Measurements from ENCODE around the gene GSC.
"Not testable (repeated sequence)": the region's sequence is repeated elsewhere in the genome, so short reads cannot be mapped to it uniquely, and the experiment has no call there.

Gene GSC

GRCh38 chr14:94771906-94772490 is 2.1 kb upstream of the GSC start:
- DNase-seq (ENCODE audit: low spot score) = no peak

DNA sequence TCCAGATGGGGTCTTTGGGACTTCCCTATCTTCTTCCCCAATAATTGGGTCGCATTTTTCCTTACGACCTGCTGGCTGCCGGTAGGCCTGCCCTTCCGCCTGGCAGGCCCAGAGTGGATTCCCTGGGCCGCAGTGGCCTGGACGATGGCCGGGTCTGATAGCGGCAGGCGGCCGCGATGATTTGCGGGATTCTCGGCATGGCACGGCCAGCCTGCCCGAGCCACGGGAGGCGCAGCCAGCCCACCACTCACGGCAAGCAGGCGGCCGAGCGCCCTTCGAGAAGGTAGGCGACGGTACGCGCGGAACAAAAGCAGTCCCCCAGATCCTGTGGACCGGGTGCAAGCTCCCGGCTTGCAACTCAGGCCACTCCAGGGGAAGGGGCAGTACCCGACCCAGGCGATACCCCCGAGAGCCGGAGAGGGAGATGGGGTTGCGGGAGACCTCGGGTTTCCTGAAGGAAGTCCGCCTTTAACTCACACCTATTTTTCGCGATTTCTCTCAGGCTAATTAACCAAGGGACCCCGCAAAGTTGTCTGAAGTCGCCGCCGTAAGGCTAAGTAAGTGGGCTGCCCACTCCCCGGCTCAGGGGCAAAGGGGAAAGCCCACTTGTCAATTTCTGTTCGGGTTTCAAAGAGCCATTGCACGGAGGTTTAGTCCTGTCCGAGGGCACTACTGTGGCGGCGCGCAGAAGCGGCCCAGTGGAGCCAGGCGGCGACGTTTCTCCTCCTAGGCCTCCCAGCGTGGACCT is 1.4 kb upstream of the GSC start:
- DNase-seq (ENCODE audit: low spot score) = no peak

GRCh38 chr14:94770815-94771157 is 873 bp upstream of the GSC start:
- no peak for DNase-seq (ENCODE audit: low spot score)

GRCh38 chr14:94770251-94770749 is 387 bp upstream of the GSC start:
- DNase-seq (ENCODE audit: low spot score) = no peak

- no peak for DNase-seq (ENCODE audit: low spot score)
Measured at GRCh38 chr14:94768521-94769390, 1.2 kb downstream of the GSC start.

GRCh38 chr14:94768141-94768520 is 1.8 kb downstream of the GSC start:
- no peak for DNase-seq (ENCODE audit: low spot score)

DNA sequence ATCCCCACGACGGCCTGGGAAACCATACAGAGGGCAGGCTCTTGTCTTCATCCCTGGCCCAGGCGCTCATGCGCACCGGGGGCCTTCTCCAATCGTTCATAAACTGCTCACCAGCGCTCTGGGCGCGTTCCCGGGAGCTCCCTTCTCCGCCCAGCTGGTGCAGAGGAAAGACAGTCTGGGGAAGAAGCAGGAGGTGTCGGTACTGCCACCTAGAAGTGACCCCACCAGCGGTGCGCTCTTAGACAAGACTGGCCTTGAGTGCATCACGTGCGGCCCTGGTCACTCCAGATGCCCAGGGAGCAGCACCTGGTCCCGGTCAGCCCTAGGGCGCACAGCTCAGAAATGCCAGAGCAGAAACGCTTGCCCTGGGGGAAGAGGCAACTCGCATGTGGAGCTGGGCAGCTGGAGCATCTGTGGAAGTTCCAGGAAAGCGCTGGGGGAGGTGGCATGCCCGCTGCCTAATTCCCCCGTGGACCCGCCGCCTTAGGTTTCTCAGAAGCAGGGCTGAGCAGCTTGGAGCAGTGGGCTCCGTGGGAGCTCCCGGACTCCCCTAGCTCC is 2.5 kb downstream of the GSC start:
- DNase-seq (ENCODE audit: low spot score) = no peak

DNA sequence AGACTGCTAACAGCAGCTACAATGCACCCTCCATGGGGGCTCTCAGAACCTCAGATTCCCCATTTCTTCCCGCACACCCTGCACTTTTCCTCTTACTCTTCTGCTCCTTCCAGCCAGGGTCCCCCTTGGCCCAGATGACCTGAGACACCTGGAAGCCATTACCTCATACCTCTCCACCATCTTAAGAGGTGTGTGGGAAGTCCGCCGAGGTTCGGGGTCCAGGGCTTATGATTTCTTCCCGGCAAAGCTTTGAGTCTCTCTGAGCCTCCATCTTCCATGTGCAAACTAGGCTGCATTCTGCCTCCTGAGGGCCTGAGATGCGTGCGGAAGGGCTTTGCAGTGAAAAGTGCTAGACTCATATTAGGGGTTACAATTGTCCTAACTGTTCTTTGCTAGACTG is 5.3 kb downstream of the GSC start:
- DNase-seq (ENCODE audit: low spot score) = no peak

- no peak for DNase-seq (ENCODE audit: low spot score)
Measured at GRCh38 chr14:94762431-94762830, 7.5 kb downstream of the GSC start.

- DNase-seq (ENCODE audit: low spot score) = no peak
Measured at GRCh38 chr14:94761997-94762377, 7.9 kb downstream of the GSC start.

- DNase-seq (ENCODE audit: low spot score) = no peak
Measured at GRCh38 chr14:94761348-94761996, 8.4 kb downstream of the GSC start.

- DNase-seq (ENCODE audit: low spot score) = no peak
Measured at GRCh38 chr14:94756310-94756882, 13.5 kb downstream of the GSC start.

GRCh38 chr14:94754391-94754942 is 15.4 kb downstream of the GSC start:
- no peak for DNase-seq (ENCODE audit: low spot score)

- DNase-seq (ENCODE audit: low spot score) = no peak
Measured at GRCh38 chr14:94752591-94753436, 17.1 kb downstream of the GSC start.

GRCh38 chr14:94751956-94752355 is 18.0 kb downstream of the GSC start:
- DNase-seq (ENCODE audit: low spot score) = no peak

GRCh38 chr14:94751321-94751720 is 18.6 kb downstream of the GSC start:
- no peak for DNase-seq (ENCODE audit: low spot score)

DNA sequence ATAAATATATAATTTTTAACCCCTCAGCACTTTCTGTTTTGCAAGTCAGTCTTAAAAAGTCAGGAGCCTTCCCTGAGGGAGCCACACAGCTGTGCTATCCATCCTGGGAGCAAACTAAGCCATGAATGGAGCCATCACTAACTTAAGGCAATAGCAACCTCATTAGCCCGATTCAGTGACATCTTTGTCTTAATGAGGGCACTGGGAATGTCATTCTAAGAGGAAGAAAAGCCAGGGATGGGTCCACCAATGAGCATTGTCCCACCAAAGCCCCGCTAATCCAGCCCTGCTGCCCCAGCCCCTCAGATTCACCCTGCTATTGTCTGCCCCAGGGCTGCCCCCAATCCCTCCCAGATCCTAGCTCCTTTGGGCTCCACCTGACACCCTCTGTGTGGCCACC is 19.5 kb downstream of the GSC start:
- DNase-seq (ENCODE audit: low spot score) = no peak

DNA sequence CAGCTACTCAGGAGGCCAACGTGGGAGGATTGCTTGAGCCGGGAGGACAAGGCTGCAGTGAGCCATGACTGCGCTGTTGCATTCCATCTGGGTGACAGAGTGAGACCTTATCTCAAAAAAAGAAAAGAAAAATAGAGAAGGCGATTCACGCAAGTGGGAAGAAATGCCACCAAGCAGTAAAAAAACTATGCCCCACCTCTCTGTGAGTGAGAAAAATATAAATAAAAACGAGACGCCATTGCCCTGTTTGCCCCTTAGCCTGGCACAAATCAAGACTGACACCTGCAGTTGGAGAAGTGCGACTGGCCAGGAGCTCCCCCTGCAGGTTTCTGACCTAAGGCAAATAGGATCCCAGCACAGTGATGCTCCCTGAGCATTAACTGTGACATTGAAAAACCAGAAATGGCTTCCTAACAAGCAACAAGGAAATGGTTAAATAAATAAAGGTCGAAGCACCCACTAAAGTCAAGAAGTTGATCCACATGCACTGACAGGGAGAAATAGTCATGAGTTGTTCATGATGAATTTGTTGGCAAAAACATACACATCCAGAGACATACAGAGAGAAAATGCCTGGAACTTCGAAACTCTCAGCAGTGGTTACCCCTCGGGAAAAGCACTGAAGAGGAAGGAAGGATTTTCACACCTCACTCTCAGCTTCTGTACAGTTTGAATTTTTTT is 21.1 kb downstream of the GSC start:
- no peak for DNase-seq (ENCODE audit: low spot score)

DNA sequence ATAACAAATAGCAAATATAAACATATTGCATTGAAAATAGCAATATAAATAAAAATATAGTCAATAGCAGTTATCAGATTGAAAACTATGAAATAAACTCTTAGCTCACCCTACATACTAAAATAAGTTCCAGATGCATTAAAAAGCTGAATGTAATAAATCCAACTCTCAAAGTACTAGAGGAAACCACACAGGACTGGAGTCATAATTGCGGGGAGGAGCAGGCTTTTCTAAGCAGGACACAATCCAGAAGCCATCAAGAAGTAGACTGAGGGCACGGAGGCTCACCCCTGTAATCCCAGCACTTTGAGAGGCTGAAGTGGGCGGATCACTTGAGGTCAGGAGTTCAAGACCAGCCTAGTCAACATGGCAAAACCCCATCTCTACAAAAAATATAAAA is 22.2 kb downstream of the GSC start:
- no peak for DNase-seq (ENCODE audit: low spot score)

- DNase-seq (ENCODE audit: low spot score) = not testable (repeated sequence)
Measured at GRCh38 chr14:94747153-94747552, 22.8 kb downstream of the GSC start.
